GM23248 (cell line): ENCODE data around the gene CDK14. TPM values are rescaled to one million over a fixed set of nuclear protein-coding genes. Genes with fewer than 3 reads are reported as not detected.

Experiments
- DNase-seq: peaks from one replicate; pipeline ENCODE4 v3.0.0-alpha.2; 2015
- H2AFZ ChIP-seq: fragments of 200-600 bp; sonication (generic); 2 replicates; pipeline ENCODE4 v1.6.1; 2016; ENCODE audit warnings: antibody characterized with exemption
- H3F3A ChIP-seq: fragments of 200-600 bp; sonication (generic); 2 replicates; pipeline ENCODE4 v1.6.1; 2016; ENCODE audit warnings: mild to moderate bottlenecking, antibody characterized with exemption, mixed run types; ENCODE audit not compliant: insufficient read depth
- H3K27ac ChIP-seq: fragments of 200-600 bp; sonication (generic); 2 replicates; pipeline ENCODE4 v1.5.1; 2016; ENCODE audit warnings: mild to moderate bottlenecking
- H3K27me3 ChIP-seq: fragments of 200-600 bp; sonication (generic); replicated peaks from 2 replicates; pipeline ENCODE4 v1.6.1; 2016; ENCODE audit warnings: mild to moderate bottlenecking; ENCODE audit not compliant: insufficient read depth
- H3K36me3 ChIP-seq: fragments of 200-600 bp; sonication (generic); 2 replicates; pipeline ENCODE4 v1.6.1; 2016; ENCODE audit warnings: low read depth, mild to moderate bottlenecking
- H3K4me1 ChIP-seq: fragments of 200-600 bp; sonication (generic); 2 replicates; pipeline ENCODE4 v1.6.1; 2016; ENCODE audit warnings: mild to moderate bottlenecking; ENCODE audit not compliant: insufficient read depth
- H3K4me2 ChIP-seq: fragments of 200-600 bp; sonication (generic); one replicate; pipeline ENCODE4 v1.6.1; 2016; ENCODE audit warnings: mild to moderate bottlenecking; ENCODE audit not compliant: unreplicated experiment
- H3K4me3 ChIP-seq: fragments of 200-600 bp; sonication (generic); 2 replicates; pipeline ENCODE4 v1.5.1; 2016; ENCODE audit warnings: mild to moderate bottlenecking
- H3K79me2 ChIP-seq: fragments of 200-600 bp; sonication (generic); 2 replicates; pipeline ENCODE4 v1.6.1; 2016; ENCODE audit warnings: mild to moderate bottlenecking; ENCODE audit not compliant: insufficient read depth
- H3K9ac ChIP-seq: fragments of 200-600 bp; sonication (generic); 2 replicates; pipeline ENCODE4 v1.6.1; 2016; ENCODE audit warnings: mild to moderate bottlenecking
- H3K9me2 ChIP-seq: fragments of 200-600 bp; sonication (generic); 2 replicates; pipeline ENCODE4 v1.6.1; 2016; ENCODE audit warnings: mixed run types, mild to moderate bottlenecking, moderate library complexity; ENCODE audit not compliant: insufficient read depth
- H3K9me3 ChIP-seq: fragments of 200-600 bp; sonication (generic); one replicate; pipeline ENCODE4 v1.6.1; 2017; ENCODE audit warnings: low read depth
- H4K20me1 ChIP-seq: fragments of 200-600 bp; sonication (generic); 2 replicates; pipeline ENCODE4 v1.6.0; 2016; ENCODE audit not compliant: insufficient read depth
- EZH2 ChIP-seq: fragments of 200-600 bp; sonication (generic); IDR thresholded peaks from 2 replicates; pipeline ENCODE4 v1.6.1; 2018; ENCODE audit warnings: antibody characterized with exemption, mild to moderate bottlenecking; ENCODE audit not compliant: insufficient read depth, poor library complexity, severe bottlenecking
- EZH2phosphoT487 ChIP-seq: fragments of 200-600 bp; sonication (generic); IDR thresholded peaks from 2 replicates; pipeline ENCODE4 v1.6.1; 2018; ENCODE audit warnings: antibody characterized with exemption, moderate library complexity, mild to moderate bottlenecking, low read depth; ENCODE audit not compliant: insufficient read depth
- WGBS, 2 experiments: methylation state at CpG; one replicate each; pipeline ENCODE4 v1.1.6; 2015 to 2017; ENCODE audit warnings: low lambda C conversion rate in 2 of 2, low coverage in 1 of 2; ENCODE audit errors: missing lambda C conversion rate in 2 of 2; 5-methylcytosine and 5-hydroxymethylcytosine counted together
- in situ Hi-C: fragments of 300-500 bp; cut with MboI; formaldehyde crosslinking; loops from 2 replicates; pipeline ENCODE4 v1.15.0; 2020
- polyA plus RNA-seq: library from polyadenylated mRNA; unstranded; fragments of >200 nt; fragmentation: Nextera tagmentation; extraction: Ambion mirVana; gene quantifications from 2 replicates; pipeline ENCODE4 v1.2.1, GENCODE V29; 2016
- total RNA-seq: library from RNA; depleted of rRNA; stranded (reverse); fragments of >200 nt; shearing (Covaris generic); gene quantifications from 2 replicates; pipeline ENCODE4 v1.2.3, GENCODE V29; 2014

The CDK14 gene
- total and polyA plus RNA-seq, 2 experiments from 2014 or later = 19.9 to 21.2 TPM

- in situ Hi-C loops = no loop called here
- peaks cover 10% of the 10 kb centered on the region for H3K4me1 ChIP-seq
- H4K20me1 ChIP-seq = no peaks in the 10 kb centered on the region
- H3K9ac ChIP-seq = no peak overlapping the region
- no peak overlapping the region for H3K4me2 ChIP-seq
- no peaks in the 10 kb centered on the region for H3K79me2 ChIP-seq
- DNase-seq = no peak
- no peaks in the 10 kb centered on the region for H3K27me3 ChIP-seq
- H3K27ac ChIP-seq = no peak overlapping the region
- H3K9me2 ChIP-seq = no peaks in the 10 kb centered on the region
- H2AFZ ChIP-seq = no peak overlapping the region
- no peaks in the 10 kb centered on the region for H3K9me3 ChIP-seq
- 76 to 79% methylated on average over 4 of the region's 4 CpGs for WGBS, 2 experiments
- peaks cover 13% of the 10 kb centered on the region for H3F3A ChIP-seq
- TF ChIP-seq EZH2phosphoT487 (no peak), EZH2 (no peak)
- no peaks in the 10 kb centered on the region for H3K36me3 ChIP-seq
- no peak overlapping the region for H3K4me3 ChIP-seq
Observed at GRCh38 chr7:91039033-91039432, 442.9 kb downstream of the CDK14 start.

DNA sequence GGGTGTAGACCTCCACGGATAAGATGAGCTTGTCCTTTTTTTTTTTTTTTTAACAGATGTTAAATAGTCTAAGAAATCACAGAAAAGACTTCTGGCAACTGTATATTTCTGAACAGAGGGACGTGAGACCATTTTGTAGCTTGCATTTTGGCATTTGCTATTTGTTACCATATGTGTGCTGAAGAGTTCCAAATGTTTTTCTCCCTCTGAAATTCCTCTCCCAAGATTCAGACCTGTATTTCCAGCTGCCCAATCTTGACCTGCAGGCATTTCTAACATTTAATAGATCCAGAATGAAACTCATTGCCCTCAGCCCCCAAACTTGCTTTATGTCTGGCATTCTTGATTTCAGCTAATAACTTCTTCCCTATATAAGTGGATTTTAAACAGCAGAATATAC is 445.0 kb downstream of the CDK14 start:
- no peaks in the 10 kb centered on the region for H3F3A ChIP-seq
- DNase-seq = no peak
- no peaks in the 10 kb centered on the region for H4K20me1 ChIP-seq
- peaks cover 3% of the 10 kb centered on the region; the same call in 1 of the 2 replicates for H3K4me1 ChIP-seq
- H3K79me2 ChIP-seq = no peaks in the 10 kb centered on the region
- H3K9me3 ChIP-seq = no peaks in the 10 kb centered on the region
- no peaks in the 10 kb centered on the region for H3K27me3 ChIP-seq
- H3K4me2 ChIP-seq = no peak overlapping the region
- no peak overlapping the region for H2AFZ ChIP-seq
- H3K9me2 ChIP-seq = no peaks in the 10 kb centered on the region
- no peaks in the 10 kb centered on the region for H3K36me3 ChIP-seq
- 45 to 57% methylated on average over 2 of the region's 2 CpGs for WGBS, 2 experiments
- no peak overlapping the region for H3K4me3 ChIP-seq
- no peak for TF ChIP-seq EZH2
- in situ Hi-C loops = no loop called here
- H3K9ac ChIP-seq = no peak overlapping the region
- no peak overlapping the region for H3K27ac ChIP-seq

DNA sequence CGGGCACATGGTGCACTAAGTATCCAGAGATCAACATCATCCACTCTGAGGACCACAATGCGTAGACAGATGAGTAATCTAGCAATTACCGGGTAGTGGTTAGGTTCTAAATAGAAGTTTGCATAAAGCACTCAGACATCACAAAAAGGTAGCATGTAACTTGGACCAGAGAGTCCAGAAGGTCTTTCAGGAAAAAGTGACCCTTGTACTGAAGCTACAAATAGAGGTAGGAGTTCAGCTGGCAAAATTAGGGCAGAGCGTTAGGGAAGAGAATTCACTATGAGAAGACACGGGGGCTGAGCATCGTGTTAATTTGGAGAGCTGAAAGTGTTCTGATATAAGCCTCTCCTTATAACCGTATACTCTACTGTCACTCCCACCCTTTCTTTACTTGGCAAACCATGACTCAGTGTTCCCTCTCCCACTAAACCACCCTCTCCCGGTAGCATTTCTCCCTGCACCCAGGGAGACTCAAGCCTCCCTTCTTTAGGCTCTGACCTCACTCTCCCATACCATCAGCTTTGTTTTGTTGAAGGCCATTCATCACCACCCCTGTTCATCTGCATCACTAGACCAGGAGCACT is 445.9 kb downstream of the CDK14 start:
- Histone ChIP-seq H3K79me2 (no peaks in the 10 kb centered on the region), H3K36me3 (no peaks in the 10 kb centered on the region), H3K9ac (no peak overlapping the region), H3K4me3 (no peak overlapping the region), H3F3A (no peaks in the 10 kb centered on the region), H3K27me3 (no peaks in the 10 kb centered on the region), H3K9me2 (no peaks in the 10 kb centered on the region), H2AFZ (no peak overlapping the region), H3K4me1 (peaks cover 11% of the 10 kb centered on the region; the same call in 1 of the 2 replicates), H3K9me3 (no peaks in the 10 kb centered on the region), H3K27ac (no peak overlapping the region), H3K4me2 (no peak overlapping the region), H4K20me1 (no peaks in the 10 kb centered on the region)
- no peak for TF ChIP-seq EZH2phosphoT487
- no peak for TF ChIP-seq EZH2
- DNase-seq = no peak
- WGBS, 2 experiments = 91 to 92% methylated on average over 8 of the region's 8 CpGs
- in situ Hi-C loops = no loop called here

GRCh38 chr7:91043186-91043585 is 447.1 kb downstream of the CDK14 start:
- H3K27ac ChIP-seq = no peak overlapping the region
- no peaks in the 10 kb centered on the region for H3K9me3 ChIP-seq
- H3K79me2 ChIP-seq = no peaks in the 10 kb centered on the region
- H3K4me1 ChIP-seq = peaks cover 12% of the 10 kb centered on the region; the same call in 1 of the 2 replicates
- no peaks in the 10 kb centered on the region for H3K27me3 ChIP-seq
- H3K9me2 ChIP-seq = no peaks in the 10 kb centered on the region
- in situ Hi-C loops = no loop called here
- no peak overlapping the region for H3K9ac ChIP-seq
- TF ChIP-seq EZH2 = no peak
- TF ChIP-seq EZH2phosphoT487 = no peak
- H2AFZ ChIP-seq = no peak overlapping the region
- H3K36me3 ChIP-seq = no peaks in the 10 kb centered on the region
- no peak for DNase-seq
- 96 to 100% methylated on average over 1 of the region's 1 CpG for WGBS, 2 experiments
- H3K4me2 ChIP-seq = no peak overlapping the region
- no peaks in the 10 kb centered on the region for H4K20me1 ChIP-seq
- no peaks in the 10 kb centered on the region for H3F3A ChIP-seq
- H3K4me3 ChIP-seq = no peak overlapping the region
